Measurements from ENCODE around the gene SETD7.

The SETD7 gene

DNA sequence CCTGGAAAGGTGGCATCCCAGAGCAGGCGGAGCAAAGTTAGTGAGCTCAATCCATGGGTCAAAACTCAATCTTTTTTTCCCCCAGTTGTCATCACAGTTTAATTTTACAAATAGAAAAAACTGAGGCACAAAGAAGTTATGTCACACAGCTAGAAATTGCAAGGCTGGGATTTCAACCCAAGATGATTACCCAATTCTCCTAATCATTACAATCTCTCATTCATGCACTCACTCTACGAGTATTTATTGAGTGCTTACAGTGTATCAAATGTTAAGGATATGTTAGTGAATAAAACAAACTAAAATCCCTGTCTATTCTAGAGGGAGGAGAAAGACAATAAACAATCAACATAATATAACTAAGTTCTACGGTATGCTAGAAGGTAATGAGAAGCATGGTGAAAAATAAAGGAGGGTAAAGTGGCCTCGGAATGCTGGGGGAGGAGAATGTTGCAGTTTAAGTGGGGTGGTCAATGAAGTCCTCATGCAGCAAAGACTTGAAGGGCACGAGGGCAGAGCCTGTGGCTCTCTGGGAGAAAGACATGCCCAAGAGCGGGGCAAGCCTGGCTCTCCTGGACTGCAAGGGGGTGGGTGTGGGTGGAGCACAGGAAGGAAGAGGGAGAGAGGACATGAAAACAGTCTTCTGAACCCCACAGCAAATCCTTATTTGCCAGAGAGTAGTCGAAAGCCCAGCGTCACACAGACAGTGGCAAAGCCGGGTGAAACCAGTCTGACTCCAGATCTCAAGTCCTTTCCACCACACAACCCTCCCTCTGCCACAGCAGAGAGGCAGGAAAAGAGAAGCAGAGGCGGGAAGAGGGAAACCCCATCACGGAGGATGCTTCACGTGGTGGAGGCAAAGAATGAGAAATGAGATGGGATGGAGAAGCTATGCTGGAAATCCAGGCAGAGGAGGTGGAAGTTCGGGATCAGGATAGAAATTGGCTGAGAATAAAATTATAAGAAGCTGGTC, 53.8 kb downstream of the SETD7 start:
- H3K27me3 ChIP-seq (replicated peaks; ENCODE audit: insufficient read depth, low read length): no peaks in the 10 kb centered on the region
- H2AFZ ChIP-seq (ENCODE audit: low read length): no peak overlapping the region
- no peak overlapping the region for H3K27ac ChIP-seq (ENCODE audit: low read length)
- no peak overlapping the region for H3K4me3 ChIP-seq (ENCODE audit: low read length)
- no peaks in the 10 kb centered on the region for H3F3A ChIP-seq (ENCODE audit: insufficient read depth, low read length)
- TF ChIP-seq EZH2 (optimal IDR thresholded peaks at IDR 0.05; ENCODE audit: low read depth, low read length) (no peak), EZH2phosphoT487 (IDR thresholded peaks at IDR 0.05; ENCODE audit: low read length) (no peak), CTCF (IDR thresholded peaks at IDR 0.05; ENCODE audit: low read length) (no peak)
- no peak overlapping the region for H3K9ac ChIP-seq (ENCODE audit: low read length)
- H3K9me3 ChIP-seq (replicated peaks; ENCODE audit: insufficient read depth, low read length): no peaks in the 10 kb centered on the region
- H4K20me1 ChIP-seq (ENCODE audit: insufficient read depth, low read length): no peaks in the 10 kb centered on the region
- H3K9me2 ChIP-seq (replicated peaks; ENCODE audit: insufficient read depth, low read length): no peaks in the 10 kb centered on the region
- H3K4me2 ChIP-seq (ENCODE audit: low read depth, low read length): no peak overlapping the region
- DNase-seq: no peak
- no peaks in the 10 kb centered on the region for H3K79me2 ChIP-seq (ENCODE audit: low read length)
- no peaks in the 10 kb centered on the region for H3K4me1 ChIP-seq (ENCODE audit: low read length)
- no peaks in the 10 kb centered on the region for H3K36me3 ChIP-seq (replicated peaks; ENCODE audit: insufficient read depth, low read length)

DNA sequence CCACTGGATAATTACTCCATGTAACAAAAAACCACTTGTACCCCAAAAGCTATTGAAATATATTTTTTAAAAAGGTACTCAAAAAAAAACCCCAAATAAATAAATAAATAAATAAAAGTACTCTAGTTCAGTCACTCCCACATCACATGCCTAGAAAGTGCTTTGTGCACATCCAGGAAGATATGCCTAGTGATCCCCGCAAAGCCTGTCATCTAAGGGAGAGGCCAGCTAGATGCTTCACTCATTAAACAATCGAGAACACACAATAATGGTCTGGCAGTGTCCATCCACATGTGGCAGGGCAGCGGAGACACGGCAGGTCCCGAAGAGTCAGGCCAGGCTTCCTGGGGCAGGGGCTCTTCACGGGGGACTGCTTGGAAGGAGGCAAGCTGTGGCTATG, 54.5 kb downstream of the SETD7 start:
- DNase-seq: no peak
- Histone ChIP-seq H3F3A (ENCODE audit: insufficient read depth, low read length) (no peaks in the 10 kb centered on the region), H3K36me3 (replicated peaks; ENCODE audit: insufficient read depth, low read length) (no peaks in the 10 kb centered on the region), H3K9me2 (replicated peaks; ENCODE audit: insufficient read depth, low read length) (no peaks in the 10 kb centered on the region), H3K4me1 (ENCODE audit: low read length) (no peaks in the 10 kb centered on the region), H3K79me2 (ENCODE audit: low read length) (no peaks in the 10 kb centered on the region), H3K27ac (ENCODE audit: low read length) (no peak overlapping the region), H4K20me1 (ENCODE audit: insufficient read depth, low read length) (no peaks in the 10 kb centered on the region), H3K4me3 (ENCODE audit: low read length) (no peak overlapping the region), H3K4me2 (ENCODE audit: low read depth, low read length) (no peak overlapping the region), H3K9ac (ENCODE audit: low read length) (no peak overlapping the region), H3K9me3 (replicated peaks; ENCODE audit: insufficient read depth, low read length) (no peaks in the 10 kb centered on the region), H3K27me3 (replicated peaks; ENCODE audit: insufficient read depth, low read length) (no peaks in the 10 kb centered on the region), H2AFZ (ENCODE audit: low read length) (no peak overlapping the region)
- TF ChIP-seq EZH2 (optimal IDR thresholded peaks at IDR 0.05; ENCODE audit: low read depth, low read length) (no peak), EZH2phosphoT487 (IDR thresholded peaks at IDR 0.05; ENCODE audit: low read length) (no peak), CTCF (IDR thresholded peaks at IDR 0.05; ENCODE audit: low read length) (no peak)

GRCh38 chr4:139501117-139501516, 54.9 kb downstream of the SETD7 start:
- Histone ChIP-seq H3K4me2 (ENCODE audit: low read depth, low read length) (no peak overlapping the region), H3K9ac (ENCODE audit: low read length) (no peak overlapping the region), H3F3A (ENCODE audit: insufficient read depth, low read length) (no peaks in the 10 kb centered on the region), H3K36me3 (replicated peaks; ENCODE audit: insufficient read depth, low read length) (no peaks in the 10 kb centered on the region), H3K9me3 (replicated peaks; ENCODE audit: insufficient read depth, low read length) (no peaks in the 10 kb centered on the region), H3K79me2 (ENCODE audit: low read length) (no peaks in the 10 kb centered on the region), H3K4me1 (ENCODE audit: low read length) (no peaks in the 10 kb centered on the region), H4K20me1 (ENCODE audit: insufficient read depth, low read length) (no peaks in the 10 kb centered on the region), H3K27me3 (replicated peaks; ENCODE audit: insufficient read depth, low read length) (no peaks in the 10 kb centered on the region), H3K9me2 (replicated peaks; ENCODE audit: insufficient read depth, low read length) (no peaks in the 10 kb centered on the region), H3K4me3 (ENCODE audit: low read length) (no peak overlapping the region), H3K27ac (ENCODE audit: low read length) (no peak overlapping the region), H2AFZ (ENCODE audit: low read length) (no peak overlapping the region)
- DNase-seq: no peak
- TF ChIP-seq CTCF (IDR thresholded peaks at IDR 0.05; ENCODE audit: low read length) (no peak), EZH2 (optimal IDR thresholded peaks at IDR 0.05; ENCODE audit: low read depth, low read length) (no peak), EZH2phosphoT487 (IDR thresholded peaks at IDR 0.05; ENCODE audit: low read length) (no peak)

Data from MM.1S (cell line).